ENCODE results near the gene NEK9.

Gene NEK9

DNA sequence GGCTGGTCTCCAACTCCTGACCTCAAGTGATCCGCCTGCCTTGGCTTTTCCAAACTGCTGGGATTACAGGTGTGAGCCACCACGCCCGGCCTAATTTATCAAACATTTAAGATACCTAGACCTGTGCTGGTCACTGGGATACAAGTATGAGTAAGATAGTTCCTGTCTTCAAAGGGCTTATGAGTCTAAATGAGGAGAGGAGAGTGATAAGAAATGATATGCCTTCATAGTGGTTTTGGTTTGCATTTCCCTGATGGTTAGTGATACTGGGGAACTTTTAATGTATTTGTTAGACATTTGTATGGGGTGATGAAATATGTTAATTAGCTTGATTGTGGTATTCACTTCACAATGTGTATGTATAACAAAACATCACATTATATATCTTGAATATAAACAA lies 28.3 kb upstream of the NEK9 start:
- no peak for ATAC-seq
- TF ChIP-seq ZC3H10 (CRISPR knock-in tag; IDR thresholded peaks at IDR 0.05) (no peak), PATZ1 (CRISPR knock-in tag; IDR thresholded peaks at IDR 0.05; ENCODE audit: borderline replicate concordance) (no peak), ISL1 (CRISPR knock-in tag; IDR thresholded peaks at IDR 0.05) (no peak), TCF4 (CRISPR knock-in tag; IDR thresholded peaks at IDR 0.05; ENCODE audit: borderline replicate concordance) (no peak), SNAI2 (CRISPR knock-in tag; IDR thresholded peaks at IDR 0.05) (no peak), OSR1 (CRISPR knock-in tag; IDR thresholded peaks at IDR 0.05) (no peak), ARNTL (CRISPR knock-in tag; IDR thresholded peaks at IDR 0.05; ENCODE audit: borderline replicate concordance, low read depth) (no peak), PPARA (CRISPR knock-in tag; IDR thresholded peaks at IDR 0.05; ENCODE audit: borderline replicate concordance) (no peak), TOX (CRISPR knock-in tag; IDR thresholded peaks at IDR 0.05; ENCODE audit: borderline replicate concordance) (no peak), ESRRG (CRISPR knock-in tag; IDR thresholded peaks at IDR 0.05) (no peak), GLIS3 (CRISPR knock-in tag; IDR thresholded peaks at IDR 0.05) (no peak), ZNF565 (CRISPR knock-in tag; conservative IDR thresholded peaks at IDR 0.05; ENCODE audit: low read depth) (no peak), ZFP3 (CRISPR knock-in tag; IDR thresholded peaks at IDR 0.05) (no peak), ZNF8 (CRISPR knock-in tag; IDR thresholded peaks at IDR 0.05) (no peak), ZFP30 (CRISPR knock-in tag; IDR thresholded peaks at IDR 0.05) (no peak)
- TF ChIP-seq, protein P1, sequence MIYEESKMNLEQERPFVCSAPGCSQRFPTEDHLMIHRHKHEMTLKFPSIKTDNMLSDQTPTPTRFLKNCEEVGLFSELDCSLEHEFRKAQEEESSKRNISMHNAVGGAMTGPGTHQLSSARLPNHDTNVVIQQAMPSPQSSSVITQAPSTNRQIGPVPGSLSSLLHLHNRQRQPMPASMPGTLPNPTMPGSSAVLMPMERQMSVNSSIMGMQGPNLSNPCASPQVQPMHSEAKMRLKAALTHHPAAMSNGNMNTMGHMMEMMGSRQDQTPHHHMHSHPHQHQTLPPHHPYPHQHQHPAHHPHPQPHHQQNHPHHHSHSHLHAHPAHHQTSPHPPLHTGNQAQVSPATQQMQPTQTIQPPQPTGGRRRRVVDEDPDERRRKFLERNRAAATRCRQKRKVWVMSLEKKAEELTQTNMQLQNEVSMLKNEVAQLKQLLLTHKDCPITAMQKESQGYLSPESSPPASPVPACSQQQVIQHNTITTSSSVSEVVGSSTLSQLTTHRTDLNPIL (CRISPR knock-in tag; IDR thresholded peaks at IDR 0.05; ENCODE audit: low read depth) = no peak
- TF ChIP-seq, protein P2, sequence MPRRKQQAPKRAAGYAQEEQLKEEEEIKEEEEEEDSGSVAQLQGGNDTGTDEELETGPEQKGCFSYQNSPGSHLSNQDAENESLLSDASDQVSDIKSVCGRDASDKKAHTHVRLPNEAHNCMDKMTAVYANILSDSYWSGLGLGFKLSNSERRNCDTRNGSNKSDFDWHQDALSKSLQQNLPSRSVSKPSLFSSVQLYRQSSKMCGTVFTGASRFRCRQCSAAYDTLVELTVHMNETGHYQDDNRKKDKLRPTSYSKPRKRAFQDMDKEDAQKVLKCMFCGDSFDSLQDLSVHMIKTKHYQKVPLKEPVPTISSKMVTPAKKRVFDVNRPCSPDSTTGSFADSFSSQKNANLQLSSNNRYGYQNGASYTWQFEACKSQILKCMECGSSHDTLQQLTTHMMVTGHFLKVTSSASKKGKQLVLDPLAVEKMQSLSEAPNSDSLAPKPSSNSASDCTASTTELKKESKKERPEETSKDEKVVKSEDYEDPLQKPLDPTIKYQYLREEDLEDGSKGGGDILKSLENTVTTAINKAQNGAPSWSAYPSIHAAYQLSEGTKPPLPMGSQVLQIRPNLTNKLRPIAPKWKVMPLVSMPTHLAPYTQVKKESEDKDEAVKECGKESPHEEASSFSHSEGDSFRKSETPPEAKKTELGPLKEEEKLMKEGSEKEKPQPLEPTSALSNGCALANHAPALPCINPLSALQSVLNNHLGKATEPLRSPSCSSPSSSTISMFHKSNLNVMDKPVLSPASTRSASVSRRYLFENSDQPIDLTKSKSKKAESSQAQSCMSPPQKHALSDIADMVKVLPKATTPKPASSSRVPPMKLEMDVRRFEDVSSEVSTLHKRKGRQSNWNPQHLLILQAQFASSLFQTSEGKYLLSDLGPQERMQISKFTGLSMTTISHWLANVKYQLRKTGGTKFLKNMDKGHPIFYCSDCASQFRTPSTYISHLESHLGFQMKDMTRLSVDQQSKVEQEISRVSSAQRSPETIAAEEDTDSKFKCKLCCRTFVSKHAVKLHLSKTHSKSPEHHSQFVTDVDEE (CRISPR knock-in tag; IDR thresholded peaks at IDR 0.05) = no peak
- TF ChIP-seq, protein P3, sequence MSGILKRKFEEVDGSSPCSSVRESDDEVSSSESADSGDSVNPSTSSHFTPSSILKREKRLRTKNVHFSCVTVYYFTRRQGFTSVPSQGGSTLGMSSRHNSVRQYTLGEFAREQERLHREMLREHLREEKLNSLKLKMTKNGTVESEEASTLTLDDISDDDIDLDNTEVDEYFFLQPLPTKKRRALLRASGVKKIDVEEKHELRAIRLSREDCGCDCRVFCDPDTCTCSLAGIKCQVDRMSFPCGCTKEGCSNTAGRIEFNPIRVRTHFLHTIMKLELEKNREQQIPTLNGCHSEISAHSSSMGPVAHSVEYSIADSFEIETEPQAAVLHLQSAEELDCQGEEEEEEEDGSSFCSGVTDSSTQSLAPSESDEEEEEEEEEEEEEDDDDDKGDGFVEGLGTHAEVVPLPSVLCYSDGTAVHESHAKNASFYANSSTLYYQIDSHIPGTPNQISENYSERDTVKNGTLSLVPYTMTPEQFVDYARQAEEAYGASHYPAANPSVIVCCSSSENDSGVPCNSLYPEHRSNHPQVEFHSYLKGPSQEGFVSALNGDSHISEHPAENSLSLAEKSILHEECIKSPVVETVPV (CRISPR knock-in tag; IDR thresholded peaks at IDR 0.05) = no peak

DNA sequence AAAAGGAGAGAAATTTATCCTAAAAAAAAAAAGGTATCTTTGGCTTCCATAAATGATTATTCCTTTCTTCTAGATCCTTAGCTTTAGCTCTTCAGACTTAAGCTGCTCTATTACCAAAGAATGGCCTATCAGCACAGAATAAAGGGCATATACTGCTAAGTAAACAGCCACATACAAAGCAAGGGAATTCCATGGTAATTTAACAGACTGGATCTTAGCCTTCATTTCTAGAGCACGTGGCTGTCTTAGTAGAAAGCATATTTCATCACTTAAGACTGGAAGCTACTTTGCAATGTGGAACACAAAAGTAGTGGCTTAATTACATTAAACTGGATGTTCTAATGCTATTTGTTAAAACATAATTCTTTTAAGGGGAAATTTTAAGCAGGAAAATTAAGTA lies 26.4 kb upstream of the NEK9 start:
- ATAC-seq = no peak

More for the DNA sequence above, 26.4 kb upstream of the NEK9 start:
- TF ChIP-seq ESRRG (CRISPR knock-in tag; IDR thresholded peaks at IDR 0.05) = no peak
- TF ChIP-seq GLIS3 (CRISPR knock-in tag; IDR thresholded peaks at IDR 0.05) = no peak
- no peak for TF ChIP-seq ZFP3 (CRISPR knock-in tag; IDR thresholded peaks at IDR 0.05)
- TF ChIP-seq, protein P2 (CRISPR knock-in tag; IDR thresholded peaks at IDR 0.05) = no peak
- no peak for TF ChIP-seq BACH2 (CRISPR knock-in tag; IDR thresholded peaks at IDR 0.05; ENCODE audit: borderline replicate concordance)
- no peak; the same call in 1 of the 2 replicates for TF ChIP-seq ISL1 (CRISPR knock-in tag; IDR thresholded peaks at IDR 0.05)

Data from SK-N-SH treated with all-trans-retinoic acid at 6 μM for 48 hours (cell line).